Sigmoid colon (tissue), 4 donors: ENCODE results near the gene NECTIN1.

Experiments used
- CTCF ChIP-seq, 4 experiments: fragments of 450-650 bp in 3 of 4; fragments of 200-600 bp in 1 of 4; IDR thresholded peaks; one replicate each; pipeline ENCODE4 v1.5.1; 2016 to 2019; ENCODE audit warnings: antibody characterized with exemption in 4 of 4, mild to moderate bottlenecking in 3 of 4, moderate library complexity in 2 of 4
- EP300 ChIP-seq, 4 donors: sonication (generic); formaldehyde crosslinking; IDR thresholded peaks; one replicate each; pipeline ENCODE4 v1.6.1; 2017; ENCODE audit warnings: antibody characterized with exemption in 4 of 4
- POLR2A ChIP-seq, 2 donors: fragments of 450-650 bp; IDR thresholded peaks; one replicate each; pipeline ENCODE4 v1.6.1; 2016; ENCODE audit warnings: antibody characterized with exemption in 2 of 2, mild to moderate bottlenecking in 2 of 2, moderate library complexity in 2 of 2
- POLR2AphosphoS5 ChIP-seq, 4 donors: sonication (generic); formaldehyde crosslinking; IDR thresholded peaks; one replicate each; pipeline ENCODE4 v1.6.1; 2017; ENCODE audit warnings: antibody characterized with exemption in 4 of 4

- TF ChIP-seq CTCF (IDR thresholded peaks at IDR 0.05) (no peak), EP300 (IDR thresholded peaks at IDR 0.05) (no peak), POLR2A (IDR thresholded peaks at IDR 0.05) (no peak), POLR2AphosphoS5 (IDR thresholded peaks at IDR 0.05) (no peak)
Measured at GRCh38 chr11:119745112-119745511, 16.1 kb upstream of the NECTIN1 start.
